Effector memory CD8-positive, alpha-beta T cell (primary cell): Measurements from ENCODE around the gene FBP1.

Source experiments
- ATAC-seq: fragments of 150-1000 bp; cut with Tn5 transposase; replicated peaks from 2 replicates; pipeline ENCODE4 v1.10.0; 2021; ENCODE audit warnings: mild to moderate bottlenecking, moderate library complexity
- DNase-seq, 3 experiments: peaks; one replicate each; pipeline ENCODE4 v3.0.0; 2021
- H3K27ac Mint-ChIP-seq, 2 donors: one replicate each; pipeline ENCODE4 v1.8.0; 2022; ENCODE audit warnings: mild to moderate bottlenecking in 2 of 2, mixed read lengths in 2 of 2, moderate library complexity in 2 of 2
- H3K27me3 Mint-ChIP-seq, 2 donors: one replicate each; pipeline ENCODE4 v1.8.0; 2022; ENCODE audit warnings: mixed read lengths in 2 of 2
- H3K36me3 Mint-ChIP-seq: one replicate; pipeline ENCODE4 v1.8.0; 2022; ENCODE audit warnings: mild to moderate bottlenecking, moderate library complexity, mixed read lengths; ENCODE audit not compliant: insufficient read depth
- H3K4me1 Mint-ChIP-seq, 2 donors: one replicate each; pipeline ENCODE4 v1.8.0; 2022; ENCODE audit warnings: low read depth in 2 of 2, mixed read lengths in 2 of 2
- H3K4me3 Mint-ChIP-seq, 2 donors: one replicate each; pipeline ENCODE4 v1.8.0; 2022; ENCODE audit warnings: mild to moderate bottlenecking in 2 of 2, mixed read lengths in 2 of 2, moderate library complexity in 2 of 2
- H3K9me3 Mint-ChIP-seq, 2 donors: one replicate each; pipeline ENCODE4 v1.8.0; 2022; ENCODE audit warnings: mixed read lengths in 2 of 2

FBP1 gene

DNA sequence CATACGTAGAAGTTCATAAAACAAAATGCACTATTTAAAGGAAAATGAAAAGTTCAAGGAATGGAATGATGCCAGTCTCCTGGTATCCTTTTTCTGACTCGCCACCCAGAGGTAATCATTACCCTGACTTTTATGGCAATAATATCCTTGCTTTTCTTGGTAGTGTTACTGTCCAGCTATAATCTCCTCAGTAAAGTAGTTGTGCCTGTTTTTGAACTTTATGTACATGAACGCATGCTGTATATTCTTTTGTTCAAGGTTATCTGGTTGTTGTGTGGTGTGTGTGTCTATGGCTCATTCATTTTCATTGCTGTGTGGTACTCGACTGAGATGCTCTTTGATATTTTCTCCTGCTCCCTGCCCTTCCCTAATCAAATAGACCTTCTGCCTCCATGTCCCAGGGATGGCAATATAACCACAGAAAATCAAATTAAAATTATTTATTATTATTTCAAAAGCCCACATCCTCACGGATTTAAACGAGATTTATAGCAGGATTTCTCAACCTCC lies 29.2 kb upstream of the FBP1 start:
- peak overlapping the region; percentile 89 to 92 for H3K4me3 Mint-ChIP-seq
- H3K4me1 Mint-ChIP-seq = peaks cover 6 to 7% of the 10 kb centered on the region in 2 donors
- no peaks in the 10 kb centered on the region for H3K9me3 Mint-ChIP-seq
- ATAC-seq (no peak), DNase-seq (no peak)
- peak overlapping the region; percentile 39 to 84 for H3K27ac Mint-ChIP-seq
- H3K36me3 Mint-ChIP-seq = peaks cover 4% of the 10 kb centered on the region
- peaks cover 21 to 24% of the 10 kb centered on the region in 2 donors for H3K27me3 Mint-ChIP-seq

DNA sequence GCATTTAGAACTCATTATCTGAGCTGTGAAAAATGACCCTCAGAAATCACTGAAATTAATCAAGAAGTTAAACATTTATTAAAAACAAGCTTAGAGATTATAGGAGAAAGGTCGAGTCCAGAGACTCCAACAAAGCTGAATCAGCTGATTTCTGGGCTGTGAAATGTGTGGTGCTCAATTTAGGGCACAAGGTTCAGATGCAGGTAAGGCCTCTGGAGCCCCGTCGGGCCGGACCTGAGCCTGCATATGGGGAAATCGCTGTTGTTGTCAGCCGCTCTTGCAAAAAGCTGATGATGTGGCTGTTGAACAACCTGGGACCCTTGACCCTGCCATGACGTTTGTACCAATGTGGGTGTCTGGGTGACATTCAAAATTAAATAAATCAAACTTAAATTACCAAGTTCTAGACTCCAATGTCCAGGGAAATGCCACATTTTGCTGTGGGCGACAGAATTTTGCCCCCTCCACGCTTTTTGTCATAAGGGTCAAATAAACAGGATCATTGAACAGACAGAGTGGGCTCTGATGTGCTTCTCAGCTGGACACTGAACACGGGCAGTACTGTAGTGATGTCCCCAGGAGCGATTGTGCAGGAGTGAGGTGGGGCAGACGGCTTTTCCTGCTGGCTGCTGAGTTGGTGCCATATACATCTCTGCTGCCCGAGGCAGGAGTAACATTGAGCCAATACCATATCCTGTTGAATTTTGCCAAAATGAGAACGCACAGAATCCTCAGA lies 27.2 kb upstream of the FBP1 start:
- DNase-seq (no peak), ATAC-seq (no peak)
- Mint-ChIP-seq H3K9me3 (no peaks in the 10 kb centered on the region), H3K27ac (no peak overlapping the region), H3K36me3 (peaks cover 4% of the 10 kb centered on the region), H3K27me3 (peaks cover 27 to 29% of the 10 kb centered on the region in 2 donors), H3K4me1 (peaks cover 6 to 7% of the 10 kb centered on the region in 2 donors), H3K4me3 (no peak overlapping the region)

GRCh38 chr9:94665613-94666012 lies 26.3 kb upstream of the FBP1 start:
- Mint-ChIP-seq H3K4me3 (no peak overlapping the region), H3K36me3 (peaks cover 4% of the 10 kb centered on the region), H3K4me1 (peaks cover 6 to 7% of the 10 kb centered on the region in 2 donors), H3K27ac (no peak overlapping the region), H3K9me3 (no peaks in the 10 kb centered on the region), H3K27me3 (peaks cover 27 to 29% of the 10 kb centered on the region in 2 donors)
- DNase-seq (no peak), ATAC-seq (no peak)

- ATAC-seq (no peak), DNase-seq (no peak)
- H3K27ac Mint-ChIP-seq = no peak overlapping the region
- peaks cover 27 to 29% of the 10 kb centered on the region in 2 donors for H3K27me3 Mint-ChIP-seq
- no peaks in the 10 kb centered on the region for H3K36me3 Mint-ChIP-seq
- no peak overlapping the region for H3K4me3 Mint-ChIP-seq
- H3K4me1 Mint-ChIP-seq = peaks cover 5 to 6% of the 10 kb centered on the region in 2 donors
- no peaks in the 10 kb centered on the region for H3K9me3 Mint-ChIP-seq
Measured at GRCh38 chr9:94664801-94665200, 25.5 kb upstream of the FBP1 start.

DNA sequence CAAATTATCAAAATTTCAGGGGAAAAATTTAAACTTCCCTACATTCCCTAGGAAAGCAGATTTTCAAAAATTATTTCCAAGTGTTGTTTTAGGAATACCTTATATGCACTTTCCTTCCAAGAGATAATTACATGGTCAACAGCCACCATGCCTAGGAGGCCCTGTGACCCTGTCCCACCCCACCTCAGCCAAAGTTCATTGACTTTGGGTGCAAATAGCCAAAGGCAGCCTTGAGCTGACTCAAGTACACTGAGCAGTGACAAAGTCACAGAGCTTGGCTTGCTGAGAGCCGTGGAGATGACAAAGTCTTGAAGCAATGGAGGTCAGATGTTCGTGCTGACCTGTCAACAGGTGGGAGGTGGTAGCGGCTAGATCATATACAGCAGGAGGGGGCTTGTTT lies 24.3 kb upstream of the FBP1 start:
- Mint-ChIP-seq H3K27me3 (peaks cover 27 to 29% of the 10 kb centered on the region in 2 donors), H3K9me3 (no peaks in the 10 kb centered on the region), H3K4me1 (peaks cover 0 to 1% of the 10 kb centered on the region in 2 donors), H3K27ac (no peak overlapping the region), H3K36me3 (no peaks in the 10 kb centered on the region), H3K4me3 (no peak overlapping the region)
- DNase-seq = no peak
- ATAC-seq = no peak

DNA sequence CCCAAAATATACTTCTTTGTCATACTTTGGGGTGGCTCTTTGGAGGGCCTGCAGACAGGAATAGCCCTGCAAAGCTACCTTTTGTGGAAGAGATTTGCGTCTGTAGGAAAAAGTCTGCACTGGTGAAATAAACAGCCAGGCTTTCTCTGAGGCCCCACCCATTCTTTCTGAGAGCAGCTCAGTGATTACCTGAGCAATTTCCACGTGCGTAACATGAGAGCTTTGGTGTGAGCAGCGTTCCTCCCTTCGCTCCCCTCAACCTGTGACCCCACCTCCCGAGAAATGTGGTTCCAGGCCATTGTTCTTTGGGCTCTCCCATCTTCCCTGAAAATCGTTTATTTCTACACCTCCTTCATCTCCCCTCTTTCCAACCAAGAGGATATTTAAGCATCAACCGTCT lies 23.8 kb upstream of the FBP1 start:
- no peak for ATAC-seq
- Mint-ChIP-seq H3K9me3 (no peaks in the 10 kb centered on the region), H3K27ac (no peak overlapping the region), H3K4me3 (no peak overlapping the region), H3K4me1 (no peaks in the 10 kb centered on the region), H3K36me3 (no peaks in the 10 kb centered on the region), H3K27me3 (peaks cover 27 to 29% of the 10 kb centered on the region in 2 donors)
- DNase-seq = no peak

- ATAC-seq (no peak), DNase-seq (no peak)
- Mint-ChIP-seq H3K27ac (no peak overlapping the region), H3K9me3 (no peaks in the 10 kb centered on the region), H3K4me3 (no peak overlapping the region), H3K4me1 (peaks cover 8 to 11% of the 10 kb centered on the region in 2 donors), H3K36me3 (peaks cover 4% of the 10 kb centered on the region), H3K27me3 (peaks cover 10 to 38% of the 10 kb centered on the region in 2 donors)
Measured at GRCh38 chr9:94657021-94657725, 17.9 kb upstream of the FBP1 start.

DNA sequence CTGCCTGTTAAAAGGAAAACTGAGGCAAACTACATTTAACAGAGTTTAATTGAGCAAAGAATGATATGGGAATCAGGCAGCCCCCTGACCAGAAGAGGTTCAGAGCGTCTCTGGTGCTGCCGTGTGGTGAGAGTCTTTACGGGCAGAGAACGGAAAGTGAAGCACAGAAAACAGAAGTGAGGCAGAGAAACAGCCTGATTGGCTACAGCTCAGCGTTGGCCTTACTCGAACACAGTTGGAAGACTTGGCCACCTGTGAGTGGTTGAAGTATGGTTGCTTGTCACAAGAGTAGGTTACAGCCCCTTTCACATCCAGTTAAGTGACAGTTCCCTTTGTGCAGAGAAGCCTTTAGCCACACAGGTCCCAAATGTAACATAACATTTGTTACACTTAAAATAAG lies 16.9 kb upstream of the FBP1 start:
- H3K27me3 Mint-ChIP-seq = peaks cover 14 to 47% of the 10 kb centered on the region in 2 donors
- peak overlapping the region in 1 of 2 donors; percentile 84 for H3K27ac Mint-ChIP-seq
- H3K4me3 Mint-ChIP-seq = peak overlapping the region; percentile 56 to 61
- DNase-seq (peak in 1 of 3 experiments; percentile 18), ATAC-seq (peak; percentile 93)
- peaks cover 4% of the 10 kb centered on the region for H3K36me3 Mint-ChIP-seq
- H3K4me1 Mint-ChIP-seq = peaks cover 8 to 11% of the 10 kb centered on the region in 2 donors
- H3K9me3 Mint-ChIP-seq = no peaks in the 10 kb centered on the region

- Mint-ChIP-seq H3K36me3 (peaks cover 4% of the 10 kb centered on the region), H3K27me3 (peaks cover 14 to 52% of the 10 kb centered on the region in 2 donors), H3K27ac (peak overlapping the region in 1 of 2 donors; percentile 84), H3K4me3 (peak overlapping the region; percentile 56 to 61), H3K4me1 (peaks cover 8 to 11% of the 10 kb centered on the region in 2 donors), H3K9me3 (no peaks in the 10 kb centered on the region)
- peak; percentile 13 for ATAC-seq
- DNase-seq = no peak
Measured at GRCh38 chr9:94655739-94656138, 16.4 kb upstream of the FBP1 start.

- no peaks in the 10 kb centered on the region for H3K9me3 Mint-ChIP-seq
- H3K27me3 Mint-ChIP-seq = peaks cover 14 to 56% of the 10 kb centered on the region in 2 donors
- no peak for ATAC-seq
- peaks cover 4% of the 10 kb centered on the region for H3K36me3 Mint-ChIP-seq
- H3K4me3 Mint-ChIP-seq = no peak overlapping the region
- no peak for DNase-seq
- peaks cover 8 to 11% of the 10 kb centered on the region in 2 donors for H3K4me1 Mint-ChIP-seq
- no peak overlapping the region for H3K27ac Mint-ChIP-seq
Measured at GRCh38 chr9:94654165-94654894, 15.0 kb upstream of the FBP1 start.

DNA sequence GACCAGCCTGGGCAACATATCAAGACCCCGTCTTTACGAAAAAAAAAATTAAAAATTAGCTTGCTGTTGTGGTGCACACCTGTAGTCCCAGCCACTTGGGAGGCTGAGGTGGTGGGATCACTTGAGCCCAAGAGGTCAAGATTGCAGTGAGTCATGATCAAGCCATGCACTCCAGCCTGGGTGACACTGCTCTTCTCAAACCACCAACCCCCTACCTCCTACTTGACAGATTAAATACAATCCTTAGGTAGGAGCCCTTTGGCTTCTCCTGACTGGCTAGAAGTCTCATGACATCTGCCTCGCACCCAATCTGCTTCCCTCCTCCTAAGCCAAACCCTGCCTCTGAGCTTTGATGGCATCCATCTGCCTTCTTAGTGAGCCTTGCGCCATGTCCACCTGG lies 11.6 kb upstream of the FBP1 start:
- DNase-seq (no peak), ATAC-seq (no peak)
- H3K4me3 Mint-ChIP-seq = no peak overlapping the region
- no peaks in the 10 kb centered on the region for H3K9me3 Mint-ChIP-seq
- H3K4me1 Mint-ChIP-seq = peaks cover 6 to 7% of the 10 kb centered on the region in 2 donors
- no peak overlapping the region for H3K27ac Mint-ChIP-seq
- H3K36me3 Mint-ChIP-seq = peaks cover 4% of the 10 kb centered on the region
- H3K27me3 Mint-ChIP-seq = peaks cover 14 to 75% of the 10 kb centered on the region in 2 donors

- Mint-ChIP-seq H3K9me3 (no peaks in the 10 kb centered on the region), H3K27me3 (peaks cover 14 to 60% of the 10 kb centered on the region in 2 donors), H3K36me3 (no peaks in the 10 kb centered on the region), H3K27ac (no peak overlapping the region), H3K4me3 (no peak overlapping the region), H3K4me1 (no peaks in the 10 kb centered on the region)
- DNase-seq = no peak
- no peak for ATAC-seq
Measured at GRCh38 chr9:94649100-94649819, 9.9 kb upstream of the FBP1 start.

GRCh38 chr9:94648185-94648584 lies 8.9 kb upstream of the FBP1 start:
- H3K27me3 Mint-ChIP-seq = peaks cover 14 to 49% of the 10 kb centered on the region in 2 donors
- no peaks in the 10 kb centered on the region for H3K4me1 Mint-ChIP-seq
- H3K9me3 Mint-ChIP-seq = no peaks in the 10 kb centered on the region
- H3K36me3 Mint-ChIP-seq = no peaks in the 10 kb centered on the region
- no peak for DNase-seq
- no peak overlapping the region for H3K27ac Mint-ChIP-seq
- no peak for ATAC-seq
- H3K4me3 Mint-ChIP-seq = no peak overlapping the region
